ENCODE results near the gene CD3E. TPM values are rescaled to one million over a fixed set of nuclear protein-coding genes. Genes with fewer than 3 reads are reported as not detected.

The CD3E gene
- total RNA-seq, result 9.9 TPM
- long read RNA-seq, partial matches to known transcripts, result 1 of 5 reads
- long read RNA-seq, other reads (novel, unspliced or antisense), result 4 of 5 reads

DNA sequence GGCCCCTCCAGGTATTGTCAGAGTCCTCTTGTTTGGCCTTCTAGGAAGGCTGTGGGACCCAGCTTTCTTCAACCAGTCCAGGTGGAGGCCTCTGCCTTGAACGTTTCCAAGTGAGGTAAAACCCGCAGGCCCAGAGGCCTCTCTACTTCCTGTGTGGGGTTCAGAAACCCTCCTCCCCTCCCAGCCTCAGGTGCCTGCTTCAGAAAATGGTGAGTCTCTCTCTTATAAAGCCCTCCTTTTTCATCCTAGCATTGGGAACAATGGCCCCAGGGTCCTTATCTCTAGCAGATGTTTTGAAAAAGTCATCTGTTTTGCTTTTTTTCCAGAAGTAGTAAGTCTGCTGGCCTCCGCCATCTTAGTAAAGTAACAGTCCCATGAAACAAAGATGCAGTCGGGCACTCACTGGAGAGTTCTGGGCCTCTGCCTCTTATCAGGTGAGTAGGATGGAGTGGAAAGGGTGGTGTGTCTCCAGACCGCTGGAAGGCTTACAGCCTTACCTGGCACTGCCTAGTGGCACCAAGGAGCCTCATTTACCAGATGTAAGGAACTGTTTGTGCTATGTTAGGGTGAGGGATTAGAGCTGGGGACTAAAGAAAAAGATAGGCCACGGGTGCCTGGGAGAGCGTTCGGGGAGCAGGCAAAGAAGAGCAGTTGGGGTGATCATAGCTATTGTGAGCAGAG, at the start of gene CD3E:
TSS of gene CD3E (plus strand) at position 163 of the 681 bp plus-strand sequence. CDS start at position 386, 223 bp downstream.
- intact Hi-C loops (cut with DNase I), result no loop called here
- TF ChIP-seq, protein P1, sequence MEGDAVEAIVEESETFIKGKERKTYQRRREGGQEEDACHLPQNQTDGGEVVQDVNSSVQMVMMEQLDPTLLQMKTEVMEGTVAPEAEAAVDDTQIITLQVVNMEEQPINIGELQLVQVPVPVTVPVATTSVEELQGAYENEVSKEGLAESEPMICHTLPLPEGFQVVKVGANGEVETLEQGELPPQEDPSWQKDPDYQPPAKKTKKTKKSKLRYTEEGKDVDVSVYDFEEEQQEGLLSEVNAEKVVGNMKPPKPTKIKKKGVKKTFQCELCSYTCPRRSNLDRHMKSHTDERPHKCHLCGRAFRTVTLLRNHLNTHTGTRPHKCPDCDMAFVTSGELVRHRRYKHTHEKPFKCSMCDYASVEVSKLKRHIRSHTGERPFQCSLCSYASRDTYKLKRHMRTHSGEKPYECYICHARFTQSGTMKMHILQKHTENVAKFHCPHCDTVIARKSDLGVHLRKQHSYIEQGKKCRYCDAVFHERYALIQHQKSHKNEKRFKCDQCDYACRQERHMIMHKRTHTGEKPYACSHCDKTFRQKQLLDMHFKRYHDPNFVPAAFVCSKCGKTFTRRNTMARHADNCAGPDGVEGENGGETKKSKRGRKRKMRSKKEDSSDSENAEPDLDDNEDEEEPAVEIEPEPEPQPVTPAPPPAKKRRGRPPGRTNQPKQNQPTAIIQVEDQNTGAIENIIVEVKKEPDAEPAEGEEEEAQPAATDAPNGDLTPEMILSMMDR (IDR thresholded peaks at IDR 0.05), result no peak
- Histone ChIP-seq H3K4me3 (peak within 1 kb of the TSS; percentile 33), H3K27me3 (ENCODE audit: low read depth) (no peaks in the 10 kb centered on the region), H3K9me3 (no peaks in the 10 kb centered on the region), H3K36me3 (no peaks in the 10 kb centered on the region), H3K27ac (no peak within 1 kb of the TSS), H3K4me1 (no peaks in the 10 kb centered on the region)
- ATAC-seq (peak; percentile 45 to 46), DNase-seq (no peak)

DNA sequence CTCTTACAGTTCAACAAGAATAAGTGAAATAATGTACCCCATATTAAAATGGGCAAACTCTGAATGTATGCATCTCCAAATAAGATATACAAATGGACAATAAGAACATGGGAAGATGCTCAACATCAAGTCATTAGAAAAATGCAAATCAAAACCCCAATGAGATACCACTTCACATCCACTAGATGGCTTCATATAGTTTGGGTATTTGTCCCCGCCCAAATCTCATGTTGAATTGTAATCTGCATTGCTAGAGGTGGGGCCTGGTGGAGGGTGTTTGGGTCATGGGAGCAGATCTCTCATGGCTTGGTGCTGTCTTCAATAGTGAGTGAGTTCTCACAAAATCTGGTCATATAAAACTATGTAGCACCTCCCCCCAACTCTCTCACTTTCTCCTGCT, 46.1 kb upstream of the CD3E start:
- no peak for DNase-seq
- H3K27ac ChIP-seq, result no peak overlapping the region
- TF ChIP-seq, protein P1 (IDR thresholded peaks at IDR 0.05), result no peak
- H3K4me3 ChIP-seq, result no peak overlapping the region
- H3K4me1 ChIP-seq, result peaks cover 16% of the 10 kb centered on the region
- H3K9me3 ChIP-seq, result no peaks in the 10 kb centered on the region
- H3K27me3 ChIP-seq (ENCODE audit: low read depth), result no peaks in the 10 kb centered on the region
- H3K36me3 ChIP-seq, result peaks cover 38% of the 10 kb centered on the region
- intact Hi-C loops (cut with DNase I), result no loop called here
- no peak for ATAC-seq

DNA sequence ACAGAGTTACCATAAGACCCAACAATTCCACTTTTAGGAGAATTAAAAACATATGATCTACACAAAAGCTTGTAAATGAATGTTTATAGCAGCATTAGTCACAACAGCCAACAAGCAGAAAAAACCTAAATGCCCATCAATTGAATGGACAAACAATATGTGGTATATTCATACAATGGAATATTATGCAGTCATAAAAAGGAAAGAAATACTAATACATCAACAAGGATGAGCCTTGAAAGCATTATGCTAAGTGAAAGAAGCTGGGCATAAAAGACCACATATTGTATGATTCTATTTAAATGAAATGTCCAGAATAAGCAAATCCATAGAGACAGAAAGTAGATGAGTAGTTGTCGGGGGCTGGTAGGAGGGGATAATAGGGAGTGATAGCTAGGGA, 45.4 kb upstream of the CD3E start:
- ATAC-seq (no peak), DNase-seq (no peak)
- Histone ChIP-seq H3K27ac (no peak overlapping the region), H3K4me3 (no peak overlapping the region), H3K9me3 (no peaks in the 10 kb centered on the region), H3K4me1 (peaks cover 21% of the 10 kb centered on the region), H3K36me3 (peaks cover 38% of the 10 kb centered on the region), H3K27me3 (ENCODE audit: low read depth) (no peaks in the 10 kb centered on the region)
- TF ChIP-seq, protein P1 (IDR thresholded peaks at IDR 0.05), result no peak
- intact Hi-C loops (cut with DNase I), result no loop called here

DNA sequence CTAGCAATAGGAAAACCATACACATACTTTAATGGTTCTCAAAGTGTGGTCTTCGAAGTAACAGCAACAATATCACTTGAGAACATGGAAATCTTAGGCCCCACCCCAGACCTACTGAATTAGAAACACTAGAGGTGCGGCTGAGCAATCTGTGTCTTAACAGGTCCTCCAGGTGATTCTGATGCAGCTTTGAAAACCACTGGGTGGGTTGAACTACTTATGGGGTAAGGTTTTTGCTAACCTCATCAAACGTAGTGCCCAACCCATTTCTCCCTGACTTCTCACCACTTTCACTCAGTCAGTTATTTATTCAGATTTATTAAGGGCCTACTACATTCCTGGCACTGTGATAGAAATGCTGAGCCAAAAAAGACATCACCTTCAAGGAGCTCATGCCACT, 44.2 kb upstream of the CD3E start:
- TF ChIP-seq, protein P1 (IDR thresholded peaks at IDR 0.05), result no peak
- peaks cover 38% of the 10 kb centered on the region for H3K36me3 ChIP-seq
- DNase-seq (no peak), ATAC-seq (no peak)
- intact Hi-C loops (cut with DNase I), result no loop called here
- H3K9me3 ChIP-seq, result no peaks in the 10 kb centered on the region
- H3K4me1 ChIP-seq, result peaks cover 29% of the 10 kb centered on the region
- no peak overlapping the region for H3K4me3 ChIP-seq
- H3K27ac ChIP-seq, result no peak overlapping the region
- no peaks in the 10 kb centered on the region for H3K27me3 ChIP-seq (ENCODE audit: low read depth)

DNA sequence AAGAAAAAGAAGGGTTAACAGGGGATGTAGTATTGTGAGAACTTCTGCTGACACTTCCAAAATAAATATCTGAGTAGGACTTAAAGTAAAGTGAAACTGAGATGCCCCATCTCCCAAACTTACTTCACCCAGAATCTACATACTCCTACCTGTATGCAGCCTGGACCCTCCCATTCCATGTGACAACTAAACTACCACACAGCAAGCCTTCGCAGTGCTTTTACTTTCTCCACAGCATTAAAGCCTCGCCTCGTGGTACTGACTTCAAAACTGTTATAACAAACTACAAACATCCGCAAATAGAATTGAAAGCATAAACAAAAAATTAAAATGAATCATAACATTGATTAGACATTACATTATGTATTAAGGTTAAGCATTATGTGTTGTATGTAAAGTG, 41.4 kb upstream of the CD3E start:
- ATAC-seq (peak in 1 of 2 donors; percentile 38), DNase-seq (no peak)
- Histone ChIP-seq H3K4me3 (peak overlapping the region; percentile 54), H3K27ac (peak overlapping the region; percentile 72), H3K4me1 (peaks cover 35% of the 10 kb centered on the region), H3K27me3 (ENCODE audit: low read depth) (no peaks in the 10 kb centered on the region), H3K9me3 (no peaks in the 10 kb centered on the region), H3K36me3 (peaks cover 19% of the 10 kb centered on the region)
- intact Hi-C loops (cut with DNase I), result no loop called here
- TF ChIP-seq, protein P1 (IDR thresholded peaks at IDR 0.05), result no peak
